K562 (cell line): ENCODE results near the gene CNBD2. TPM values are rescaled to one million over a fixed set of nuclear protein-coding genes. Genes with fewer than 3 reads are reported as not detected.

ENCODE experiments used
- FOXA1 ChIP-seq: fragments of 450-650 bp; IDR thresholded peaks from 2 replicates; pipeline ENCODE4 v1.6.1; 2016; ENCODE audit warnings: mild to moderate bottlenecking, borderline replicate concordance
- MBD1 ChIP-seq: fragments of 250-450 bp; sonication (Bioruptor Pico); IDR thresholded peaks from 2 replicates; pipeline ENCODE4 v1.8.0; 2022; ENCODE audit warnings: inconsistent platforms
- POLR2G ChIP-seq: fragments of 200-400 bp; formaldehyde crosslinking; IDR thresholded peaks from 2 replicates; pipeline ENCODE4 v1.6.1; 2017; ENCODE audit warnings: low read depth, mild to moderate bottlenecking, antibody characterized with exemption, low read length, moderate library complexity
- RBM25 ChIP-seq: fragments of 200-400 bp; formaldehyde crosslinking; IDR thresholded peaks from 2 replicates; pipeline ENCODE4 v1.6.1; 2018; ENCODE audit warnings: low read length, low read depth, moderate library complexity; ENCODE audit not compliant: severe bottlenecking
- SRF ChIP-seq, 2 experiments: fragments of 250-450, 450-650 bp in 1 of 2; sonication (Bioruptor Pico) in 1 of 2; sonication (generic) in 1 of 2; formaldehyde crosslinking; IDR thresholded peaks; 2 replicates each; pipeline versions ENCODE4 v1.5.0 to v1.5.1; 2020 to 2022; ENCODE audit warnings: mild to moderate bottlenecking in 1 of 2, missing genetic modification reagents in 1 of 2
- TSHZ1 ChIP-seq: fragments of 250-450 bp; sonication (Bioruptor Pico); IDR thresholded peaks from 2 replicates; pipeline ENCODE4 v1.4.0; 2020; ENCODE audit warnings: mild to moderate bottlenecking, moderate library complexity
- U2AF1 ChIP-seq: fragments of 200-400 bp; formaldehyde crosslinking; optimal IDR thresholded peaks from 2 replicates; pipeline ENCODE3; 2017; ENCODE audit warnings: mild to moderate bottlenecking, low read depth, low read length, moderate library complexity
- ZBED1 ChIP-seq: IDR thresholded peaks from 2 replicates; pipeline ENCODE4 v1.6.1; 2014
- polyA plus RNA-seq, 8 experiments: library from polyadenylated mRNA; depleted of rRNA in 4 of 8; stranded (reverse) in 5 of 8; unstranded in 3 of 8; fragments of >200 nt; fragmentation: Nextera tagmentation in 2 of 8; fragmentation: Illumina TruSeq in 1 of 8; extraction: Ambion mirVana in 2 of 8; extraction: Trizol in 1 of 8; gene quantifications; 2 replicates each; pipeline versions ENCODE4 v1.2.1 to v1.2.3, GENCODE V29; 2011 to 2014; ENCODE audit warnings: inconsistent platforms in 1 of 8, missing spikeins in 1 of 8
- total RNA-seq, 7 experiments: library from RNA; depleted of rRNA in 6 of 7; stranded (reverse); fragments of >200 nt in 6 of 7; fragmentation: Illumina TruSeq in 2 of 7; extraction: Trizol in 2 of 7; gene quantifications; 2 replicates each; pipeline versions ENCODE4 v1.2.1 to v1.2.3, GENCODE V29; 2011 to 2021; ENCODE audit warnings: low replicate concordance in 1 of 7
- TF ChIP-seq, protein P1 (sequence below), 2 experiments: fragments of 450-650 bp; formaldehyde crosslinking in 1 of 2; IDR thresholded peaks; 2 replicates each; pipeline versions ENCODE4 v1.4.0 to v1.6.1; 2014 to 2020; ENCODE audit warnings: mild to moderate bottlenecking in 2 of 2, borderline replicate concordance in 1 of 2, low read depth in 1 of 2

CNBD2 gene
- total and polyA plus RNA-seq, 9 of the 15 experiments (the other 6 are each of a cell fraction or from before 2014, with no cell fraction given): 3.2 to 17.5 (median 5.3) TPM

GRCh38 chr20:36050436-36051317 is 82.3 kb downstream of the CNBD2 start (continued):
- no peak for TF ChIP-seq TSHZ1
- TF ChIP-seq, protein P1, sequence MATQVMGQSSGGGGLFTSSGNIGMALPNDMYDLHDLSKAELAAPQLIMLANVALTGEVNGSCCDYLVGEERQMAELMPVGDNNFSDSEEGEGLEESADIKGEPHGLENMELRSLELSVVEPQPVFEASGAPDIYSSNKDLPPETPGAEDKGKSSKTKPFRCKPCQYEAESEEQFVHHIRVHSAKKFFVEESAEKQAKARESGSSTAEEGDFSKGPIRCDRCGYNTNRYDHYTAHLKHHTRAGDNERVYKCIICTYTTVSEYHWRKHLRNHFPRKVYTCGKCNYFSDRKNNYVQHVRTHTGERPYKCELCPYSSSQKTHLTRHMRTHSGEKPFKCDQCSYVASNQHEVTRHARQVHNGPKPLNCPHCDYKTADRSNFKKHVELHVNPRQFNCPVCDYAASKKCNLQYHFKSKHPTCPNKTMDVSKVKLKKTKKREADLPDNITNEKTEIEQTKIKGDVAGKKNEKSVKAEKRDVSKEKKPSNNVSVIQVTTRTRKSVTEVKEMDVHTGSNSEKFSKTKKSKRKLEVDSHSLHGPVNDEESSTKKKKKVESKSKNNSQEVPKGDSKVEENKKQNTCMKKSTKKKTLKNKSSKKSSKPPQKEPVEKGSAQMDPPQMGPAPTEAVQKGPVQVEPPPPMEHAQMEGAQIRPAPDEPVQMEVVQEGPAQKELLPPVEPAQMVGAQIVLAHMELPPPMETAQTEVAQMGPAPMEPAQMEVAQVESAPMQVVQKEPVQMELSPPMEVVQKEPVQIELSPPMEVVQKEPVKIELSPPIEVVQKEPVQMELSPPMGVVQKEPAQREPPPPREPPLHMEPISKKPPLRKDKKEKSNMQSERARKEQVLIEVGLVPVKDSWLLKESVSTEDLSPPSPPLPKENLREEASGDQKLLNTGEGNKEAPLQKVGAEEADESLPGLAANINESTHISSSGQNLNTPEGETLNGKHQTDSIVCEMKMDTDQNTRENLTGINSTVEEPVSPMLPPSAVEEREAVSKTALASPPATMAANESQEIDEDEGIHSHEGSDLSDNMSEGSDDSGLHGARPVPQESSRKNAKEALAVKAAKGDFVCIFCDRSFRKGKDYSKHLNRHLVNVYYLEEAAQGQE (IDR thresholded peaks at IDR 0.05; ENCODE audit: borderline replicate concordance): peak; percentile 53
- TF ChIP-seq, protein P1 (CRISPR knock-in tag; IDR thresholded peaks at IDR 0.05; ENCODE audit: low read depth): peak; percentile 66; the same call in 1 of the 2 replicates
- no peak for TF ChIP-seq ZBED1
- no peak for TF ChIP-seq MBD1 (CRISPR knock-in tag)
- TF ChIP-seq SRF (CRISPR knock-in tag; IDR thresholded peaks at IDR 0.05): no peak
- TF ChIP-seq POLR2G: peak; percentile 98
- no peak for TF ChIP-seq U2AF1
- TF ChIP-seq RBM25: no peak
- TF ChIP-seq FOXA1: no peak
